Measurements from ENCODE around the gene MVK.

Gene MVK

GRCh38 chr12:109567967-109568366 lies 5.6 kb upstream of the MVK start:
- no peak for DNase-seq

- no peak for DNase-seq
These were observed 5.1 kb upstream of the MVK start for GRCh38 chr12:109568486-109568885.

- no peak for DNase-seq
These were observed 1.7 kb upstream of the MVK start for GRCh38 chr12:109571773-109572505.

DNA sequence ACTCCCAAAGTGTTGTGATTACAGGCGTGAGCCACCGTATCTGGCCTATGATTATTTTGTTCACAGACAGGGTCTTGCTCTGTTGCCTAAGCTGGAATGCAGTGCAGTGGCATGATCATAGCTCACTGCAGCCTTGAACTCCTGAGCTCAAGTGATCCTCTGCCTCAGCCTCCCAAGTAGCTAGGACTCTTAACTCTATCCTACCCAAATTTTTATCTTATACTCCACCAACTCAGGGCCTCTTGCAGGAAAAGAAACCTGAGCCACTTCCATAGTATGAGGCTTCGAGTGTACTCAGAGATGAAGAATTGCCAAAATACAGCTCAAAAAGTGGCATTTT lies 1.1 kb upstream of the MVK start:
- DNase-seq, result no peak

DNA sequence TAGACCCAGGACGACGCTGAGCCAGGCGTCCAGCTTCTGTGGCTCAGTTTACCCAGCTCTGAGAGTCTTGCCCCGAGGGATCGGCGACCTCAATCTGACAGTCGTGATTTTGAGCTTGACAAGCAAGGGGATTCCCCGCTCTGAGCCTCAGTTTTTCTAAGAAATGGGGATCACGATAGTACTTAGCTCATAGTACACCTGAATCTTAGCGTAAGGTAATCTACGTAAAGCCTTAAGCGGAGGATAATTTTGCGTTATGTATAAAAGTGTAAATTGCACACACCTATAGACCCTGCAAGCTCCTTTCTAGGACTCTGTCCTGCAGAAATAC lies 285 bp downstream of the MVK start:
- DNase-seq, result no peak

DNA sequence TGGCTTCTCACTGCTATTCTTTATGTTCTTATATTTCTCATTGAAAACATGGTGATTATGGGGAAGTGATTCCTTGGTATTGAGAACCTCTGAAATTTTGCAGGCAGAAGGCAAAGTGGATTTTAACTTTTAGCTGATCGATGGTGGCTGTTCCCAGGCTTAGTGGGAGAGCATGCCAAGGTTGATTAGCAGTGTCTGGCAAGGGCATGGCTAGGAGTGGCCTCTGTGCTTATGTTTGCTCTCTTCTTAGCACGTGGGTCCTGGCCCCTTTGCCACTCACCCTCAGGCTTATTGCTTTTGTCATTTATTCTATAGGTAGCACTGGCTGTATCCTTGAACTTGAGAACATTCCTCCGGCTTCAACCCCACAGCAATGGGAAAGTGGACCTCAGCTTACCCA lies 2.1 kb downstream of the MVK start:
- no peak for DNase-seq

DNA sequence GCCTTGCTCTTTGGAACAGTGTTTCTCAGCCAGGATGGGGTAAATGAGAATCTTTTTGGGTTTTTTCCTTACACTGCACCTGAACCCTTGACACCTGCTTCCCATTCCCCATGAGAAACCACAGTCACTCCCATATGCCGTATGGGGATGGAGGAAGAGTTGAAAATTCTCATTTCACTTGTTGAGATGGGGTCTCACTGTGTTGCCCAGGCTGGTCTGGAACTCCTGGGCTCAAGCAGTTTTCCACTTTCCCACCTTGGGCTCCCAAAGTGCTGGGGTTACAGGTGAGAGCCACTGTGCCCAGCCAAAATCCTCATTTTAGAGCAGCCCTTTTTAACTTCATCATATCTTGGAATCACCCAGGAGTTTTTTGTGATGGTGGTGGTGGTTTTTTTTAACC lies 3.7 kb downstream of the MVK start:
- DNase-seq, result no peak

GRCh38 chr12:109578330-109578927 lies 4.8 kb downstream of the MVK start:
- no peak for DNase-seq

GRCh38 chr12:109579639-109580038 lies 6.0 kb downstream of the MVK start:
- no peak for DNase-seq

- DNase-seq, result no peak
These were observed 6.7 kb downstream of the MVK start for GRCh38 chr12:109580272-109580671.

GRCh38 chr12:109580684-109581333 lies 7.2 kb downstream of the MVK start:
- no peak for DNase-seq

DNA sequence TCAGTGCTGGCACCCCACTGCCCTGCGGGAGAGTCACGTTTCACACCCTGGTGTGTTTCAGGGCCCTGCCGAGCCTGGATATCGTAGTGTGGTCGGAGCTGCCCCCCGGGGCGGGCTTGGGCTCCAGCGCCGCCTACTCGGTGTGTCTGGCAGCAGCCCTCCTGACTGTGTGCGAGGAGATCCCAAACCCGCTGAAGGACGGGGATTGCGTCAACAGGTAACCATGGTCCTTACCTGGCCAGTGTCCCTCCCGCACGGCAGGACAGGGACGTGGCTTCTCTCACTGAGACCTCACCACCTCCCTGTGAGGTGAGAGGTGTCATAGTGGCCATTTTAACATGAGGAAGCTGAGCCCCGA lies 7.7 kb downstream of the MVK start:
- no peak for DNase-seq

GRCh38 chr12:109581856-109582255 lies 8.3 kb downstream of the MVK start:
- DNase-seq, result peak; percentile 57

DNA sequence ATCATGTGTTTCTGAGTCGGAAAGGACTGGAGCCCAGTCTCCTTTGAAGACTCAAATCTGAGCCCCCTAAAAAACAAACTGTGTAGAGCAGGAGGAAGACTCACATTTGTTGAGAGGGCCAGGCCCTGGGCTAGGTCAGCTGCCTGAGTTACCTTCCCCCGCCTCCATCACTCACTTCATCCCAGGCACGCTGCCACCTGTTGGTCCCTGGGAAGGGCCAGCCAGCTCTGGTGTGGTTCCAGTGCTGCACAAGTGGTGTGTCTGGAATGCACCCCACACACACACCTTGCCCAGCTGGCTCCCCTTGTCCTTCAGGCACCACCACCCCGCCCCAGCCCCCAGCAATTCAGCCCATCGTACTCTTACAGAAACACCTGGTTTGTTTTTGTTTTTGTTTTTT lies 9.0 kb downstream of the MVK start:
- no peak for DNase-seq

DNA sequence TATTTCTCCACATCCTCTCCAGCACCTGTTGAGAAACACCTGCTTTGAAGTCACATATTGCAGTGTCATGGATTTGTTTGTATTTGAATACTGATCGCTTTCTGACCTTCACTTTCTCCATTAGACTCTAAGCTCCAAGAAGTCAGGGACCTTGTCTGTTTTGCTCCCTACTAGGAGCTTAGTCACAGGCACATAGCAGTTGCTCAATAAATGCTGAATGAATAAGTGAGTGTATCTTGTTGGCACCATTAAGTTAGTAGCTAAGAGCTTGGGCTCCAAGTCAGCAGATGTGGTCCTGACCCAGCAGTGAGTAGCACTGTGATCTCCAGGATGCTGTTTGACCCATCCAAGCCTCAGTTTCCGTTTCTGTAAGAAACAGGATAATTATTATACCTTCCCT lies 10.1 kb downstream of the MVK start:
- no peak for DNase-seq

DNA sequence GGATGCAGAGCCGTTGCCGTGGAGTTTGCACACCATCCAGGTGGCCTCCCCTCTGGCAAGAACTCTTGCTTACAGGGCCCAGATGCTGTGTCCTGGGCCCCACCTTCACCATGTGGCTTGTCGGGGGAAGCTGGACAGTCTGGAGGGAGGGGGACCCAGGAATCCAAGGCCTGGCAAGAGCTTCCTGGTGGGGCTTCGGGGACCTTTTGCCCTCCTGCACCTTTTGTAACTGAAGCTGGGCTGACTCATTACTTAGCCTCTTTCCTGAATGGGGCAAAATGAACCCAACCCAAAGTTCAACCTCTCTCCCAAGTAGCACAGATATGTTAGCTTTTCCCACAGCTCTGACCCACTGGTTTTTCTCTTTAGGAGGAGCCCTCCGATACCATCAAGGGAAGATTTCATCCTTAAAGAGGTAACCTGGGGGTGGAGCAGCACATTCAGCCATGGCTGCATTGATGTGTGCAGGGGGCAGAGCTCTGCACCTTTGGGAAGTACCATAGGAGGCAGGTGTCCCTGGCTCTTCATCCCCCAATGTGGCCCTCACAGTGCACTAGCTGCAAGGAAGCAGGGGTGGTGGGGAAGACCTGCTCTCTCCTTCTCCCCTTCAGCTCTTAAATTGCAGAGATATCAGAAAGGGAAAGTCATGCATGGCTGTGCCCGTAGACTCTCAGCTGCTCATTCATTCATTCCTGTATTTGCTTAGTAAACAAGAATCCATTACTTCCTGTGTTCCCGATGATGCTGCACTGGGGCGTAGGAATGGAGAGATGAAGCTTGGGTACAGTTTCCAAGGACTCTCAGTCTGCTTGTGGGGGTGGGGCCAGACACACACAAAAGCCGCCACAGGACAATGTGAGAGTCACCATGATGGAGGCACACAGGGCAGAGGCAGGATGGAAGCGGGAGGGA lies 13.0 kb downstream of the MVK start:
- DNase-seq, result no peak

DNA sequence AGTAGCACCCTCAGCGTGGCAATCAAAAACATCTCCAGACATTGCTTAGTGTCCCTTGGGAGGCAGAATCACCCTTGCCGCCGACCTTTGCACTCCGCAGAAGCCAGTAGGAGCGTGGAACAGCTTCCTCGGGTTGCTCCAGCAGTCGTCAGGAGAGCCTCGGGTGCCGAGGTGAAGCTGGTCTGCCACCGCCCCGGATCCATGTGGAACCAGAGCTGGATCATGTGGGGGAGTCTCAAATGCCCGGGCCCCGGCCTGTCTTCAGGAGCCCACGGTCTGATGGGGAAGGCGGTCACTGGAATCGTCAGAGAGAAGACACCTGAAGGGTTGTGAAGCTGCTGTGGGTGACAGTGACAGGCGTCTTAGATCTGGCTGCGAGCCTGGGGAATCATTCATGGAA lies 14.3 kb downstream of the MVK start:
- no peak for DNase-seq

- no peak for DNase-seq
These were observed 15.1 kb downstream of the MVK start for GRCh38 chr12:109588461-109589239.

GRCh38 chr12:109589240-109589590 lies 15.6 kb downstream of the MVK start:
- DNase-seq, result no peak

DNA sequence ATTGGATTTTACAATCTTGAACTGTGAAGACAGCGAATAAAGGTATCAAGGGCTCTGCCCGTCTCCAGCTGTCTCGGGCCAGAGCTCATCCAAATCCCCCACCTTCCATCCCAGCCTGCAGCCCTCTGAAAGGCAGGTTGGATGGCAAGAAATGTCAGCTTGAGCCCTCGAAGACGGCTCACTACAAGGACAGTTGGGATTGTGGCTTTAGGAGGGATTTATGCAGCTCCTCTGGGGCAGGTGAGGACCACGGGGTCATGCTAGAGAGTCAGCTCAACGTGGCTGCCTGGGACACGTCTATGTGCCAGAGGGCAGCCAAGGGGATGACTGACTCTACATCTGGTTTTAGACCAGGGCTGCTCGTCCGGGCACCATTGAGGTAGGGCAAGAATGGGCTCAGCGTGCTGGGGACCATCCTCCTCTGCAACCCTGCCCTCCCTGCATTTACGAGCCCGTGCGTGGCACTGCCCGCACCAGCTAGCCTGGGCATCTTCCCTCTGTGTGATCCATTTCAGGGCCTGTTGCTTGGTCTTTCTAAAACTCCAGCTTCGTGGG lies 16.2 kb downstream of the MVK start:
- DNase-seq, result no peak

DNA sequence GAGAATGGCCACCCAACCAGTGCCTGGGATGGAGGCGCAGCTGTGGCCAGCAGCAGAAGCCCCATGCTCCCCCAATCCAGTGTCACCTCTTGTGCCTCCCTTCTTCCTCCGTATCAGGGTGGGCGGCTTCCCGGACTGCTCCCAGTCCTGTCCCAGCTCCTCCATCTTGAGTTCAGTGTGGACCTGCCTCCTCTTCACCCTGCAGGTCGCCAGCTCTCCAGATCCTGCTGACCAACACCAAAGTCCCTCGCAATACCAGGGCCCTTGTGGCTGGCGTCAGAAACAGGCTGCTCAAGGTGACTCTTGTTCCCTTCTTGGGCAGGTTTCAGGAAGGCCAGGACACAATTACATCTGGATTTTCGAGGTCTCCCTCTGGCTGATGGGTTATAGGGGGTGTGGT lies 17.0 kb downstream of the MVK start:
- DNase-seq, result no peak

DNA sequence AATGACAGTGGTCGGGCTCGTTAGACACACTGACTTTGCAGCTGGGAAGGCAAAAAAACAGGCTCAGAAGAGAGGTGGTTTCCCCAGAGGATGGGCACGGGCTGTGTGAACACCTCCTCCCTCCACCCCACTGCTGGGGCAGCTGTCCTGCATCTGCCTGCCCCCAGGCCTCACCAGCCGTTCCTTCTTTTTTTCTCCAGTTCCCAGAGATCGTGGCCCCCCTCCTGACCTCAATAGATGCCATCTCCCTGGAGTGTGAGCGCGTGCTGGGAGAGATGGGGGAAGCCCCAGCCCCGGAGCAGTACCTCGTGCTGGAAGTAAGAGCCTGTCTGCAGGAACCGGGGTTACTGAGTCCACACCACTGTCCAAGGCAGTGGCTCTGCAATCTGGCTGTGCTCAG lies 17.4 kb downstream of the MVK start:
- no peak for DNase-seq

Data from EL (cell line).